Endometrial microvascular endothelial cells (primary cell): ENCODE results near the gene GALNT5. TPM values are rescaled to one million over a fixed set of nuclear protein-coding genes. Genes with fewer than 3 reads are reported as not detected.
"Not testable (repeated sequence)": the region's sequence is repeated elsewhere in the genome, so short reads cannot be mapped to it uniquely, and the experiment has no call there.

Source experiments
- in situ Hi-C: cut with HindIII; loops from 2 replicates; pipeline ENCODE4 v1.10.0; 2017; ENCODE audit warnings: low sequenced_read_pairs, low pct_unique_long_range_greater_than_20kb; ENCODE audit errors: inconsistent ontology term
- total RNA-seq: library from RNA; depleted of rRNA; stranded (reverse); fragments of >200 nt; gene quantifications from one replicate; pipeline ENCODE4 v1.2.3, GENCODE V29; 2015; ENCODE audit errors: inconsistent ontology term

Gene GALNT5
- total RNA-seq, 1 donor from 2014 or later, result under 0.01 TPM

GRCh38 chr2:157319795-157320194 is 62.3 kb downstream of the GALNT5 start:
- in situ Hi-C loops, result no loop called here

DNA sequence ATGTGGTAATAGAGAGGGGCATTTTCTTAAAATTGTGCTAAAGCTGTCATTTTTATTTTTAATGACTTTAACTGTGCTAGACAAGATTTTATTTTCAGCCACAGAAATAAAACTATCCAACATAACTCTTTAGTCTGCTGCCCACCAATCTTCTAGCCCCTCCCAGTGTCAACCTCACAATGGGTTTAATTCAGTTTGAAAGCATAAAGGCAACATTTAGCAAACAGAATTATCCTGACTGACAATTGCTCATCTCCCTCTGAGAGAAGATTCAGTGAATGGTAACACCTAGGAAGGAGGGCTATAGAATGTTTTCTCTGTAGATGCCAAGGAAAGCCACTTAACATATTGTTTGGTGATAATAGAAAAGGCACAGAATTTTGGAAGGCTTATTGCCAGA is 62.9 kb downstream of the GALNT5 start:
- in situ Hi-C loops, result no loop called here

GRCh38 chr2:157321466-157321865 is 64.0 kb downstream of the GALNT5 start:
- in situ Hi-C loops, result no loop called here

- in situ Hi-C loops, result no loop called here
Measured at GRCh38 chr2:157322432-157322831, 64.9 kb downstream of the GALNT5 start.

- in situ Hi-C loops, result no loop called here
Measured at GRCh38 chr2:157324331-157324843, 66.9 kb downstream of the GALNT5 start.

GRCh38 chr2:157325786-157326185 is 68.3 kb downstream of the GALNT5 start, which contains the start of gene ERMN:
TSS of gene ERMN (minus strand) at chr2:157325824. CDS start at chr2:157325642, 182 bp downstream.
- in situ Hi-C loops, result no loop called here

- in situ Hi-C loops, result no loop called here
Measured at GRCh38 chr2:157326698-157327097, 69.2 kb downstream of the GALNT5 start.

DNA sequence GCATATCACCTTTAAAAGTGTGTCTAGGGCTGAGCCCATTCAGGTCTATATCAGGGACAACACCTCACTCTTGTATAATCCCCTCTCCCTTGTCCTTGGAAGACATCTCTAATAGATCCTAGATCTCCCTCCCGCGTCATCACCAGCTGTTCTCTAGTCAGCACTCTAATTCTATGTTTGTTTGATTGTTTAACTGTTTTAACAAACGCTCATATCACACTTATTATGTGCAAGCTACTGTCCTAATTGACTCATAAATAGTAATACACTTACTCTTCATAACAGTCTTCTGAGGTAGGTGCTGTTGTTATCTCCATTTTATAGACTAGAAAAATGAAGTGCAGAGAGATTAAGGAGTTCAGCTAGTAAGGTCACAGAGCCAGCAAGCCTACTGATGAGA is 69.7 kb downstream of the GALNT5 start:
- in situ Hi-C loops, result no loop called here

- in situ Hi-C loops, result no loop called here
Measured at GRCh38 chr2:157327621-157328500, 70.4 kb downstream of the GALNT5 start.

- in situ Hi-C loops, result no loop called here
Measured at GRCh38 chr2:157329524-157329923, 72.0 kb downstream of the GALNT5 start.

GRCh38 chr2:157333304-157334047 is 76.0 kb downstream of the GALNT5 start:
- in situ Hi-C loops, result no loop called here

DNA sequence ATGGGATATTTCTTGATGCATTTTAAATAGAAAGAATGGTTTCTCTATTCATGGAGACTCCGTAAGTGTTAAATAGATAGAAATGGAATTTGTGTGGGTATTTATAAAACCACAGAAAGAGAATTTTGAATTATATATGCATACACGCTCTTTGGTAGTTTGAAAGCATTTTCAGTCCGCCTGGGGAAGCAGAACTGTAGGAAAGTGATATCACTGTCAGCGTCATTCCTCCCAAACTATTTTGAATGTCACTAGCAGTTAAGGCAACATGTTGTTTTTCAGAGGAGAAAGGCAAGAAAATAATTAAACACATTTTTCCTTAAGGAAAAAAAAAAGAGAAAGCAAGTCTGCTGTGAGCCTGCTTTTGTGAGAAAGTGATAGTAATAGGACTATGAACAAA is 76.8 kb downstream of the GALNT5 start:
- in situ Hi-C loops, result no loop called here

DNA sequence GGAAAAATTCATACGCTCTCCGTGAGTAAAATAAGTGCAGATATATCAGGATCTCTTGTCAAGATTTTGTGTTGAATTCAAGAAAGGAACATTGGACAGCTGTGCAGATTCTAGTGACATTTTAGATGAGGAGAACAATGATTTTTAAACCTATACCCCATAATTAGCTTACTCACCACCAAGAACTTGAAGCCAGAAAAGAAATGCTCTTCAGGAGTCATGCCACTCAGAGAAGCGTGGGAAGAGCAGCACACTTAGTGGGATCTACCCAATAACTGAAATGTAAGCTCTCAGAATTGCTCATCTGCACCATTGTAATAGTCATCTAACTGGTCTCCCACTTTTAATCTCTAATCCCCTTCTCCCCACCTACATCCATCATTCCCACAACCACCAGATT is 77.3 kb downstream of the GALNT5 start:
- in situ Hi-C loops, result no loop called here

DNA sequence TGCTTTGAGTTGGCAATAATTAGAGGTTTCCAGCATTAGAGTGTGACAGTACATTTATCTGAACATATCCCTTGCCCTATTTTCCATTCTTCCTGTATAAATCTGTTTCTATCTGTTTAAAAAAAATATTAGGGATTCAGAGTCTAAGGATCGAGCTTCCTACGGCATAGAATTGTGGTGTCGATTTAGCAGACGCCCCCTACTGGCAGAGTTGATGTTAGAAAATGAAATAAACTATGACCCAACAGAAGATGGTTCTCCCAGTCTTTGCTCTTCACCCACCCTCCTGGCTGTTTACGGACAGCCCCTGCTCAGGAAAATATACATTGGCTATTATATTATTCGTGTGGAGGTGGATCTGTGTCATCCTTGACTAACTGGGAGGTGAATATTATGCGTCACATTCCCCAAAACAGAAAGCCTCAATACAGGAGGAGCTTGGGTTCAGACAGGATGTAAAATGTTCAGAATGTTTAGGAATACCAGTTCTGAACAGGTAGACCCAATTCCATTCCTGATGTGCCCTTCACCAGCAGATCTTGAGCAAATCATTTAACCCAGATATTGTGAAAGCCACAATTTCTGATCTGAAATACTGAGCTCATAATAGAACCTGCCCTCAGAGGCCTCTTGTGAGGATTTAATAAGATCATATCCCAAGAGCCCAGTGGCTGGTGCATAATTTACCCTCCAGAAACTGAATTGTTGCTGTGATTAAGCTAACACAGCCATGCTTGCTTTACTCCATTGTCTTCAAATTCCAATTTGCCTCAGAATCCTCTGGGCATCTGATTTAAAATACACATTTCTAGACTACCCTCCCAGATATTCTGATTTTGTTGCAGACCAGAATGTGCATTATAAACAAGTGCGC is 78.9 kb downstream of the GALNT5 start:
- in situ Hi-C loops, result no loop called here

- in situ Hi-C loops, result no loop called here
Measured at GRCh38 chr2:157337978-157338377, 80.5 kb downstream of the GALNT5 start.

DNA sequence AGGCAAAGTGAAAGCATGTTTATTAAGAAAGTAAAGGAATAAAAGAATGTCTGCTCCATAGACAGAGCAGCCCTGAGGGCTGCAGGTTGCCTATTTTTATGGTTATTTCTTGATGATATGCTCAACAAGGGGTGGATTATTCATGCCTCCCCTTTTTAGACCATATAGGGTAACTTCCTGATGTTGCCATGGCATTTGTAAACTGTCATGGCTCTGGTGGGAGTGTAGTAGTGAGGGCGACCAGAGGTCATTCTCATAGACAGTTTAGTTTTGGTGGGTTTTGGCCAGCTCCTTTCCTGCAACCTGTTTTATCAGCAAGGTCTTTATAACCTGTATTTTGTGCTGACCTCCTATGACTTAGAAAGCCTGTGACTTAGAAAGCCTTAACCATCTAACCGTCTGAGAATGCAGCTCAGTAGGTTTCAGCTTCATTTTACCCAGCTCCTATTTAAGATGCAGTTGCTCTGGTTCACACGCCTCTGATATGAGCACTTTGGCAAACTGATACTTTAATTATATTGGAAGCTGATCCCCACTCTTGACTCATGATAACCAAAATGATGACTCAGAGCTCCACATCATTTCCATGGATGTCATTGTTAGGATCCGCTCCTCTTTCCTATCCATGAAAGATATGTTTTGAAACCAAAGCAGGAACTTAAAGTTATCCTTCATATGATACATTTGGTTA is 82.6 kb downstream of the GALNT5 start:
- in situ Hi-C loops, result no loop called here

DNA sequence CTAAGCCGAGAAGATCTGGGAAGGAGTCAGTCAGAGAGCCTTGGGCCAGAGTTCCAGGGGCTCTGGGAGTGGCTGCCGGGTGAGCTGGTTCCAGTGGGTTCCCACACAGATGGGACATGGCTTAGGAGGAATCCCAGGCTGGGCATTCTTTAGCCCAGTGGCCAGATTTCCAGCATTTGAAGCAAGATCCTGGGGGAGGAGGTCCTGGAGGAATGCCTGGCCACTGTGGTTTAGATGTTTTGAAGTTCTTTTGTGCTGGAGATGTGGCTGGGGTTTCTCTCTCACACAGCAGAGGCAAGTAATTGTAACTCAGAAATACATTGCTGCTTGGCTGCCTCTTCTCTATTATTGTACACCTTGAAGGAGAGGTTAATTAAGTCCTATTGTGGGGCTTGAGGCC is 83.9 kb downstream of the GALNT5 start:
- in situ Hi-C loops, result not testable (repeated sequence)

DNA sequence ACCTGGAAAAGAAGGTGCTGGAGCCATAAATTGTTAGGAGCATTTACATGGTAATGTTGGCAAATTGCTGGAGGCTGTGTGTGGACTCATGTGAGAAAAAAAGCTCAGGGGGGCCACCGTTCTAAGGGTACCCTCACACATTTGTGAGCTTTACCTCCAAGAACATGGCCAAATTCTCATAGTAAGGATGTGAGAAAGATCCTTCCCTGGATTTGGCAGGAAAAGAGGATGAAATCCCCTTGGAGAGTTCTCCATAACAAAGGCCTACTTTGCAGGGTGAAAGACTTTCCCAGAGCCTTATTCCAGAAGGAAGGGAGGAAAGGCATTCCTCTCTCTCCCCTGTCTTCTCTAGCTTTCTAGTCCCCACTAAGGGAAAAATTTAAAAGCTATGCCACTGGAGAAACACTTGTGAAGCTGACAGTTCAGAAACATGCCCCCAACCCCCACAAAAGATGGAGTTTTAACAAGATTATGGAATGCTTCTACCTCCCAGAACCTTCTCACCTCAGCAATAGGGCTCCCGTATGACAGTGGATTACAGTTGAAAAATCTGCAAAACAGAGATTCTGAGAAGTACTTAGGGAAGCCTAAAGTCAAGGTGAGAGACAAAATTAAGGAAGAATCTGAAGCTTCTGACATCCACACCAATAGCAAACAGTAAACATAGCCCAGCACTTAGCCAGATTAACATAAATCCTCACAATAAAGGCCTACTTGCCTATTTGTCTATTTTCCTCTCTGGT is 88.3 kb downstream of the GALNT5 start:
- in situ Hi-C loops, result no loop called here
